LNCAP (cell line): ENCODE data around the gene TULP4.

Experiments used
- TF ChIP-seq, protein P1 (sequence below): fragments of 450-650 bp; IDR thresholded peaks from 2 replicates; pipeline ENCODE4 v1.5.1; 2017; ENCODE audit warnings: mild to moderate bottlenecking

The TULP4 gene

DNA sequence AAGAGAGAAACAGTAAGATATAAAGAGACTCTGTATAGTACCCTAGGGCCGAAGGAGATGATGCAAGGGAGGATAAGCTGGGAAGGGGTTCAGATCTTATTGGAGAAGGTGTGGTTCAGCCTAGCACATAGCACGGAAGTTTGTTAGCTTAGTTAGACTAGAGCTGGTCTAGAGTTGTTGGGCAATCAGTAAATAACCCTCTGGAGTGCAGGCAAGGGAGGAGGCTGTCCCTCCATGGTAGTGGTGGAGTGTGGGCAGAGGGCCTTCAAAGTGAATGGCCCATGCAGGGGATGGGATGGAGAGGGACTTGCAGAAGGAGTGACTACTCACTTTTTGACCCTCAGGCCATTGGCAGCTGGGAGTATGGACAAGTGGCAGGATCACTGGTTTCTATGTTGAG lies 20.0 kb downstream of the TULP4 start:
- TF ChIP-seq, protein P1, sequence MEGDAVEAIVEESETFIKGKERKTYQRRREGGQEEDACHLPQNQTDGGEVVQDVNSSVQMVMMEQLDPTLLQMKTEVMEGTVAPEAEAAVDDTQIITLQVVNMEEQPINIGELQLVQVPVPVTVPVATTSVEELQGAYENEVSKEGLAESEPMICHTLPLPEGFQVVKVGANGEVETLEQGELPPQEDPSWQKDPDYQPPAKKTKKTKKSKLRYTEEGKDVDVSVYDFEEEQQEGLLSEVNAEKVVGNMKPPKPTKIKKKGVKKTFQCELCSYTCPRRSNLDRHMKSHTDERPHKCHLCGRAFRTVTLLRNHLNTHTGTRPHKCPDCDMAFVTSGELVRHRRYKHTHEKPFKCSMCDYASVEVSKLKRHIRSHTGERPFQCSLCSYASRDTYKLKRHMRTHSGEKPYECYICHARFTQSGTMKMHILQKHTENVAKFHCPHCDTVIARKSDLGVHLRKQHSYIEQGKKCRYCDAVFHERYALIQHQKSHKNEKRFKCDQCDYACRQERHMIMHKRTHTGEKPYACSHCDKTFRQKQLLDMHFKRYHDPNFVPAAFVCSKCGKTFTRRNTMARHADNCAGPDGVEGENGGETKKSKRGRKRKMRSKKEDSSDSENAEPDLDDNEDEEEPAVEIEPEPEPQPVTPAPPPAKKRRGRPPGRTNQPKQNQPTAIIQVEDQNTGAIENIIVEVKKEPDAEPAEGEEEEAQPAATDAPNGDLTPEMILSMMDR: no peak

DNA sequence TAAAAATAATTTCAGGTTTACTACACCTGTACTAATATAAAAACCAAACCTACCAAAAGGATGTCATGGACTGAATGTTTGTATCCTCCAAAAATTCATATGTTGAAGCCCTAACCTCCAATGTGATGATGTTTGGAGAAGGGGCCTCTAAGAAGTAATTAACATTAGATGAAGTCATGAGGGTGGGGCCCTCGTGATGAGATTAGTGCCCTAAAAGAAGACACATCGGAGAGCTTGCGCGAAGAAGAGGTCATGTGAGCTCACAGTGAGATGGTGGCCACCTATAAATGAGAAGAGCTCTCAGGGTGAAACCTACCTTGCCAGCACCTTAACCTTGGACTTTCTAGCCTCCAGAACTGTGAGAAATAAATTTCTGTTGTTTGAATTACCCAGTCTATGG lies 20.8 kb downstream of the TULP4 start:
- TF ChIP-seq, protein P1: no peak

DNA sequence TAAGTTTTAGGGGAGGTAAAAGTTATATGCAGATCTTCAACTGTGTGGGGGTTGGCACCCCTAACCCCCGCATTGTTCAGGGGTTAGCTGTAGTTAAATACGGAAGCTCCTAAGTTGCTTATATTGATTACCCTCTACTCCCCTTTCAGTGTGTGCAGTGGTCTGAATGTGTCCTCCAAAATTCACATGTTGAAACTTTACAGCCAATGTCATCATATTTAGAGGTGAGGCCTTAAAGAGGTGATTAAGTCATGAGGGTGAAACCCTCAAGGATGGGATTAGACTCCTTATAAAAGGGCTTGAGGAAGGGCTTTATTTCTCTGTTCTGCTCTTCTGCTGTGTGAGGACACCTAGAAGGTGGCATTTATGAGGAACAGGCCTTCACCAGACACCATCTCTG lies 22.3 kb downstream of the TULP4 start:
- TF ChIP-seq, protein P1: no peak

DNA sequence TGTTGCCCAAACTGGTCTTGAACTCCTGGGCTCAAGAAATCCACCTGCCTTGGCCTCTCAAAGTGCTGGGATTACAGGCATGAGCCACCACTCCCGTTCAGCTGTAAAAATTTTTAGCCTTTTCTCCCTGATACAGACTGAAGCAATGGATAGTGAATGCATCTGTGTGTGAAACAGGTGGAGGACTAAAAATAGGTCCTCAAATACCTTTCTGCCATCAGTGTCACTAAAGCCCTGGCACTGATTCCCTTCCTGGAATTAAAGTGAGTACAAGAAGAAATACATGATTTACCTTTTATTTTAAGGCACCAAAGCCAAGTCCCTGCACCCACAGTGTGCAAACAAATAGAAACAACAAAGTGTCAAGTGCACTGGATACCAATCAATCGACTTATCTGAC lies 25.1 kb downstream of the TULP4 start:
- TF ChIP-seq, protein P1: no peak

DNA sequence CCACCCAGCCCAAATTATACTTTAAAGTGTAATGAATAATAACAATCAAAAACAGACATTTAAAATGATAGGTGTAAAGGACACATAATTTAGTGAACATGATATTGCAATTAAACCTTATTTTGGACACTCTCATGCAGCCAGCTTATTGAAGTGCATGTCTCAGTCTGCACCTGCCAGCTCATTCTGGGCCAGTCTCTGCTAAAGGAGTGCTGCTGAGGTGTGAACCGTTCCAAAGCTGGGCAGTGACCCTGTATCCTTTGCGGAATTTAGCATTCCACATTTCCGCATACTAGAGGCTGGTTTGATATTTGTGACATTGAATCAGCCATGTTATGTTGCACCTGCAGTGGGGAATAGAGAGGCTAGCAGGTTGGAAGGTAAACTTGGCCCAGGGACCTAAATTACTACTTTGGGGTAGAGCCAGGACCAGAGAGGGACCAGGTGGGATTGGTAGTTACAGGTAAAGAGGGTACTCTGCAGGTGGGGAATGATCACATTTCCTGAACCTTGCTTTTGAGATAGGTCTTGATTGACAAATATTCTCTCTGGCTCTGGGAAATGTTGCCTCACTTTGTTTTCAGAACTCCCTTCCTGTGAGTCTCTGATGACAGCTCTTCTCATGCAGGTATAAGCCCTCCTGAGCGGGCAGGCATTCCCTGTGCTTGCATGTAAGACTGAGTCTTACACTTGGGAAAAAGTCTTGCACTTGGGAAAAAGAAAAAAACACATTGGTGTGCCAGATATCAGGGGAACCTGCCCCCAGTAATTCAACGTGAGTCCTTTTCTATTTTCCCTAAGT lies 26.2 kb downstream of the TULP4 start:
- TF ChIP-seq, protein P1: no peak

DNA sequence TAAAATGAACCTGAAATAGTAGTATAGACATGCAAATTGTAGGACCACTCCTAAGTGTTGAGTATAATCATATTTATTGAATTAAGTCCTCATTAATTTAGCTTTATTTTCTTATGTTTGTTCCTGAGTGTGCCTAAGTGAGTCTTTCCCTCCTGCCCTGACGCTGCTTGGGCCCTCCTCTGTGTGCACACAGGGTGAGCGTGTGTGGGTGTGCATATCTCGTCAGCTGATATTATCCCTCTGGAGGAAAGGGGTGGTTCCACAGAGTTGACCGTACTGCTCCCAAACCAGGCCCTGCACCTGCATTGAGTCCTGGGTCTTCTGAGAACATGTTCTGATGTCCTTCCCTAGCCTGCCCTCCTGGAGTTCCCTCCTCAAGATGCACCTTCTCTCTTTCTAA lies 28.0 kb downstream of the TULP4 start:
- TF ChIP-seq, protein P1: no peak

DNA sequence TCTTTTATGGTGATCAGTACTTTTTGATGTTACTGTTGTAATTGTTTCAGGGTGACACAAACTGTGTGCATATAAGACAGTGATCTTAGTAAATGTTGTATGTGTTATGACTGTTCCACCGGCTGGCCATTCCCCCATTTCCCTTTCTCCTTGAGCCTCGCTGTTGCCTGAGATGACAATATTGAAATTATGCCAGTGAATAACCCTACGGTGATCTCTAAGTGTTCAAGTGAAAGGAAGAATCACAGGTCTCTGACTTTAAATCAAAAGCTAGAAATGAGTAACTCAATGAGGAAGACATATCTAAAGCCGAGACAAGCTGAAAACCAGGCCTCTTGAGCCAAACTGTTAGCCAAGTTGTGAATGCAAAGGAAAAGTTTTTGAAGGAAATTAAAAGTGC lies 32.3 kb downstream of the TULP4 start:
- TF ChIP-seq, protein P1: no peak

DNA sequence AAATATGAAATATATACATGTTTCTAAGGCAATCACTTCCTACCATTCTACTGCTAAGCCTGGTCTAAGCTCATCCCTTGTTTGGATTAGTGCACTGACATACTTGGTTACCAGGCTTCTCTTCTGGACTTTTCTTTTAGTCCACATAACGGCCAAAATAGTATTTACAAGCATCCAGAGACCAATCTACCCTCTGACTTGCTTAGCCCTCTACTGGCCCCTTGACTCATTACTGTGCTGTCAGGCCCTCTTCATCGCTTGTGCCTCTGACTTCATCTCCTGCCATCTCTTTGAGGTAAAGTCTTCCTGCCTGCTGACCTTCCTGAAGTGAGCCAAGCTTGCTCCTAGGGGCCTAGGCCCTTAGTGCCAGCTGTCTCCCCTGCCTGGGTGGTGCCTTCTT lies 35.1 kb downstream of the TULP4 start:
- TF ChIP-seq, protein P1: no peak
